NOMO-1 treated with dmso at 0.1 percent for 144 hours (cell line): ENCODE measurements around the gene ST6GALNAC1.
A peak's percentile ranks its signal among the peaks of the same experiment; 100 is the strongest.
"Not testable (repeated sequence)": the region's sequence is repeated elsewhere in the genome, so short reads cannot be mapped to it uniquely, and the experiment has no call there.

Experiments used
- DNase-seq: peaks from one replicate; lab custom pipeline; 2025; ENCODE audit not compliant: unreplicated experiment; lab: John Stamatoyannopoulos, UW

The ST6GALNAC1 gene

GRCh38 chr17:76612977-76613851, 30.3 kb downstream of the ST6GALNAC1 start:
- no peak for DNase-seq

DNA sequence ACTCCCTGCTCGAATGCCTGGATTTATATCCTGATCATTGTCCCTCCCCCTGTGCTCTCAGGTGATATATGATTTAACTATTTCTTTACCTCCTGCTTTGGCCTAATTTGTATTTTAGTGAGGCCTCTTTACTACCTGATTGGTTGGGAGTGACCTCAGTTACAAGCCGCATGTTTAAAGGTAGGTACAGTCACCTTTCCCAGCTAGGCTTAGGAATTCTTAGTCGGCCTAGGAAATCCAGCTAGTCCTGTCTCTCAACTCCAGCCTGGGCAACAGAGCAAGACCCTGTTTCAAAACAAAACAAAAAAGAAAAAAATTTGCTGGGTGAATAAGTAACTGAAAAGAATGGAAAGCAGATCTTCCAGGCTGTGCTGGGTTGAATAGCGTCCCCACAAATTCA, 31.1 kb downstream of the ST6GALNAC1 start:
- no peak for DNase-seq

DNA sequence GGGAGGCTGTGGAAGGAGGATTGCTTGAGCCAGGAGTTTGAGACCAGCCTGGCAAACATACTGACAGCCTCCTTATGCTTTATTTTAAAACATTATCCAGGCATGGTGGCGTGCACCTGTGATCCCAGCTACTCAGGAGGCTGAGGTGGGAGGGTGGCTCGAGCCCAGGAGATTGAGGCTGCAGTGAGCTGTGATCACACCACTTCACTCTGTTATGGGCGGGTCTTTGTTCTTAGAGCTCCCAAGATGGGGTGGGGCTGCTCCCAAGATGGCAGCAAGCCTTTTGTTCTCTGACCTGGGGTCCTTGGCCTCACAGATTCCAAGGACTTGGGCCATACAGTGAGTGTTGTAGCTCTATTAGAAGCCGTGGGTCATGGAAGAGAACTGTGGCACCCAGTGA, 31.8 kb downstream of the ST6GALNAC1 start:
- no peak for DNase-seq

- not testable (repeated sequence) for DNase-seq
Observed at GRCh38 chr17:76611080-76611749, 32.3 kb downstream of the ST6GALNAC1 start.

- not testable (repeated sequence) for DNase-seq
Observed at GRCh38 chr17:76606685-76607084, 36.9 kb downstream of the ST6GALNAC1 start.

- DNase-seq: no peak
Observed at GRCh38 chr17:76601065-76601464, 42.5 kb downstream of the ST6GALNAC1 start.

DNA sequence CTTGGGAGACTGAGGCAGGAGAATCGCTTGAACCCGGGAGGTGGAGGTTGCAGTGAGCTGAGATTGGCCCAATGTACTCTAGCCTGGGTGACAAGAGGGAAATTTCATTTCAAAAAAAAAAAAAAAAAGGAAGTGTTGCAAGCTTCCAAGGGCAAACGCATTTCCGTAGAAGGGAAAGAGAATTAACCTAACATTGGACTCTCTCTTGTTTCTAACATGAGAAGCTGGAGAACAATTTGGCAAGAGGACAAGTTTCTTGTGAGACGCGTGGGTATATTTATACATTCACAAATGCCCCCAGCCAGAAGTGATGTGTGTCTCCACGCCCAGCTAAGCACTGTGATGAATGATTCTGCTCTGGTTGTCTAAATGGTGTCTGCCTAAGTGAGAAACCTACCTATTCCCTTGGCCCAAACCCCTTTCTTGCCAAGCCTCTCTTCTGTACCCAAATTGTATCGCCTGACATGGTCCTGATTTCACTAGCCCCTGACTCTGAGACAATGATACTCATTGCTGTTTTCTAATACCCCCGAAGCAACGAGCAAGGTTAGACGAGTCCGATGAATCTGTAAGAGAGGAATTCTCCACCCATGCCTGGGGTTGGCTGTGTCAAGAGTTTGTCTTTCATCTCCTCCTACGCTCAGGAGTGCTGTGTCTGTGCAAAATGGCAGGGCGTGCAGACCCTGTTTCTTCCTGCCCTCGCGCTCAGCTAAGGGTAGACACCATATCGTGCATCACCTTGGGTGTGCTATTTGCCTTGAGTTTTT, 43.7 kb downstream of the ST6GALNAC1 start:
- peak; percentile 67 for DNase-seq

DNA sequence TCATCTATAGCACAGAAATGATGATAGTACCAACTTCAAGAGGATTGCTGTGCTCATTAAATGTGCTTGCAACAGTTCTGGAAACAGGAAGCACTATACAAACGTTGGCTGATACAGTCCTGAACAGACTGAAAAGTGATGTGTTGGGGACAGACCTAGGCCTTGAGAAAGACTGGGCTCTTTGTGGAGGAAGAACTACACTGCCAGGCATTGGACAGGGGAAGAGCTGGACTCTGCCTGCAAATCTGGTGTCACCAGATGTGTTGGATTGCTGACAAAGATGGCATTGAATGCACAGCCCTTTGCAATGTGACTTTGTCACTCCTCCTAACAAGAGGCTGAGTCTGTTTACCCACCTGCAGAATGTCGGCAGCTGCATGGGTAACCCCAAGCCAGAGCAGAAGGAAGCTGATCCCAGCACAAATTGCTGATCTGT, 45.5 kb downstream of the ST6GALNAC1 start:
- DNase-seq: peak; percentile 77

DNA sequence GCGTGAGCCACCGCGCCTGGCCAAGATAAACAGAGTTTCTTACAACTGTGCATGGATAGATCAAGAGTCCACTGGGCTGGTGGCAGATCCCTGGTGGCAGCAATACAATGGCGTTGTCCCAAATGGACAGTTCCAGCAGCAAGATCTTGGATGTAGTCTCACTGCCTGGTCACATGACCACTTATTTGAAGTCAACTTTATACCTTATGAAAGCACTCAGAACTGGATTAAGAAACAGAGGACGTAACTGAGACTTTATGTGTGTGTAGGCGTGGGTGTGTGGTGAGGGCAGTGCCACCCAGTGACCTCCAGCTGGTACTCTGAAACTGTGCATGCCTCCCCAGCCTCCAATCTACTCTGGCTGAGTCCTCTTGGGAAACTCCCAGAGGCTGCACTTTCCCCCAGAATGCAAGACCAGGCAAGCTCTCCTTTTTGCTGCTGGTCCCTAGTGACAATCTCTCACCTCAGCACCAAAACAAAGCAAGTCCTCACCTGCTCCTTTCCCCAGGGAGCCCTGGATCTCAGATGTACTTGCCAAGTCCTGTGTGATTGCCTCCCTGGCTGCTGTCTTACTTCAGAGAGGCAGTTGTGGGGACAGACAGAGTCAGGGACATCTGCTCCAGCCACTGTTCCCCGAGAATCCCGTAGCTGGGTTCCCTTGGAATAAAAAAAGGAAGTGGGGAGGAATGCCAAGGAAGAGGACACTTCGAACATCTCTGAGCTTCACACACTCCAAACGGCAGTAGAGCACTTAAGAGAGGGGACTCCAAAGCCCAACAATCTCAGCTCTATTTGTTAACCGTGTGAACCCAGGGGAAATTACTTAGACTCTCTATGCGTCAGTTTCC, 46.2 kb downstream of the ST6GALNAC1 start:
- DNase-seq: no peak

DNA sequence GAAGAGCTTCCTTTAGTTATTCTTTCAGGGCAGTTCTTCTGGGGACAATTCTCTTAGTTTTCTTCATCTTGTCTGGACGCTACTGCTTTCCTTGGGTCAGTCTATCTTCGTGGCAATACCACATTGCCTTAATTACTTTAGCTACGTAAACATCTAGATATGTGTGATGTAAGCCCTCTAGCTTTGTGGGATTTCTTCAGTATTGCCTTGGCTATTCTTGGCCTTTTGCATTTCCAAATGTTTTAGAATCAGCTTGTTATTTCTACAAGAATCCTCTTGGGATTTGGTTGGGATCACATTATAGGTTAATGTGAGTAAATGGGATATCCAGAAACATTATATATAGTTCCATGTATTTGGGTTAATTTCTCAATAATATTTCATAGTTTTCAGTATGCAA, 48.9 kb downstream of the ST6GALNAC1 start:
- no peak for DNase-seq

GRCh38 chr17:76593959-76594358, 49.6 kb downstream of the ST6GALNAC1 start:
- DNase-seq: no peak

- DNase-seq: no peak
Observed at GRCh38 chr17:76593384-76593826, 50.2 kb downstream of the ST6GALNAC1 start.

DNA sequence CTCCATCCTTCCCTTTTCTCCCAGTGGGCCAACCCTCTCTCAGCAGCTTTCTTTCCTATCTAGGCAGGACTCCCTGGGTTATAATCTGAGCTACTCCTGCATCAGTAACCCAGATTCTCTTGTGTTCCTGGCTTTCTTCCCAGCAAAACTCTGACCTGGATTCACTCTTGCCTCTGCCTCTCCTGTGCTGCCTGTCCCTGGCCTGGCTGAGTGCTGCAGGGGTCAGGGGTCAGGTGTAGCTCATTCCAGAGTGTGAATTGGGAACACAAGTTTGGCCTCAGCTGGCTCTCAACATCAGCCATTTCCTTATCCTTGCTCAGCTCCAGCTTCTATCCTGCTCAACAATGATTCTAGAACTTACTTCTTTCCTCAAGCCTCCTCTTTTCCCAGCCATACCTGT, 55.4 kb downstream of the ST6GALNAC1 start:
- DNase-seq: no peak

DNA sequence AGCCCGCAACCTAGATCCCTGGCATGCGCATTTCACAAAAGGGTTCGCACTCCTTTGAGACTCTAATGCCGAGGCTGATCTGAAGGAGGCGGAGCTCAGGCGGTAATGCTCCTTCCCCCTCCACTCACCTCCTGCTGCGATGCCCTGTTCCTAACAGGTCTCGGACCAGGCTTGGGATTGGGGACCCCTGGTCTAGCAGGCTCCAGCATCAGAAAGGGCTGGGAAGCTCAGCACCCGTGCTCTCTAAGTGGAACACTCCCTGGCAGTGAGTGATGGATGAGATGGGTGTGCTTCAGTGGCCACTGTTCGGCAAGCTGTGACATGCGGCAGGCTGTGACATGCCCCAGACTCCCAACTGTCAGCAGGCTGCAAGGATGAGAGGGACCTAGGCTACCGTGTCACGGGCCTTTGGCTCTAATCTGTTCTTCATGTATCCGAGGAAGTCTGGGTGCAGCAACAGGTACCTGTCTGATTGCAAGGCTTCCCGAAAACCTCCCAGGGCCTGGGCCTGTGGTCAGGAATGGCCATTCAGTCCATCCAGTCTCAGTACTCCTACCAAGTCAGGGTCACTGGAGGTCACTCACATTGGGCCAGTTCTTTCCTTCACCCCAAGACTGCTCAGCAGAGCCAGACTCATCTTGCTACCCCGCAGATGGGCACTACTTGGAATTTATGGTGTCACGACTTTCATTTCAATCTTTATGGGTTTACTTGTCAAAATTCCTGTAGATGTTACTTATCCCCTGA, 56.6 kb downstream of the ST6GALNAC1 start:
- peak; percentile 11 for DNase-seq

- DNase-seq: peak; percentile 72
Observed at GRCh38 chr17:76585649-76586593, 57.6 kb downstream of the ST6GALNAC1 start, which contains the start of gene ST6GALNAC2. Gene ST6GALNAC2 (minus strand): TSS chr17:76585860. CDS start chr17:76585808, 52 bp downstream.

DNA sequence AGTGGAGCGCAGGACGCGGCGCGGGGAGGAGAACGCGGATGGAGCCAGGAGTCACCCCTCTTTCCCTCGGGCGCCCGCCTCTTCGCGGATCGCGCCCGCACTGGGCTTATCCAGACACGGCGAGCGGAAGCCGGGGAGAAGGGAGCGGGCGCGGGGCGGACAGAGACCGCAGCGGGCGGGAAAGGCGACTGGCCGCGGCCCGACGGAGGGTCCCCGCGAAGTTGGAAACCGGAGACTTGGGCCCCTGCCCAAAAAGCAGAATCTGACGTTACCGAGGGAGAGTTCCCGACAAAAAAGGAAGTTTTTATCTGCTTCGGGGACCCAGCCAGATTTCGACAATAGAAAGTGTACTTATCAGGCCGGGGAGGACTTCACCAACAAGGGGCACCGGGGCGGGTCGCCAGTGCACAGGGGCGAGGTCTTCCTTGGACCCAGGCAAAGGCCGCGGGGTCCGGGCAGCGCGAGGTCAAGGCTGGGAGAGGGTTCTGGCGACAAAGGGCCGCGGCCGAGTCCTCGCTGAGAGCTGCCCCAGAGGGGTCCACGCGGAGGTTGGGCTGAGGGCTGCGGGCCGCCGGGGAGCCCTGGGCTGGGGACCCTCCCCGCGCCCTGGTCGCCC, 58.4 kb downstream of the ST6GALNAC1 start:
- no peak for DNase-seq

DNA sequence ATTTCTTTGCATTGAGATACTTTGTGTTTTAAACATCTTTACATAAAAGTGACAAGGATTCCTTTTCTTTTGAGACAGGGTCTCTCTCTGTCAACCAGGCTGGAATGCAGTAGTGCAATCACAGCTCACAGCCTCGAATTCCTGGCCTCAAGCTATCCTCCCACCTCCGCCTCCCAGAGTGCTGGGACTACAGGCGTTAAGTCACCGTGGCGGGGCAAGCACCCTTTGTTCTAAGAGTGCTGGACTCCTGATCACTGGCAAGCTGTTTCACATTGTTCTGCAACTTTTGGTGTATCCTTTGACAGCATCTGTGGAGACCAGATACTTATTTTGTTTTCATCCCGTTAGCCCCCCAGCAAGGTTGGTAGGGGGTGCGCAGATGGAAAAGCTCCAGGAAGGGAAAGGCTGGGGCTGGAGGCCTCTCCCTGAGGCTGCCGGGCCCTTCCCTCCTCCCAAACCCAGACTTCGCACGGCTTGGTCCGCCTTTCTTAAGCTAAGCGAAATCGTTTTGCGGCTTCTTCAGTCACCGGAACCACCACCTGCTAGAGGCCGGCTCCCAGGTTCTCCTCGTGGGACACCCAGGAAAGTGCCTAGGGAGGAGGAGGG, 59.0 kb downstream of the ST6GALNAC1 start:
- no peak for DNase-seq

DNA sequence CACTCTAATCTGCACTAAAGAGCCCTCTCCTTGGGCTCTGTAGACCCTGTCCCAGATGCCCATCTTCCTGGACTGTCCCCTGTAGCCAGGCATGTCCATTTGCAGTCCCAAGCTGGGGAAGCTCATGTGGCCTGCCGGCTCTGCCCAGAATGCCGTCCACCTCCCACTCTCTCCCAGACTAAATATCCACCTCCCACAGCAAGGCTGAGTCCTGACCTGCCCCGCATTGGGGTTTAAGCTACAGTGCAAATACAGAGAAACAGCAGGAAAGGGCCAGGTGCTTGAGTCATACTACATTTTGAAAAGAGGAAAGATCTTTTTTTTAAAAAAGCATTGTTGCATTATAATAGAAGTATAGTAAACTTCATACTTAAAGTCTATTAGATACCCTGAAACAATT, 60.9 kb downstream of the ST6GALNAC1 start:
- DNase-seq: no peak
